Measurements from ENCODE around the gene HYPK. TPM values are rescaled to one million over a fixed set of nuclear protein-coding genes. Genes with fewer than 3 reads are reported as not detected.

The HYPK gene
- total RNA-seq, 1 experiment from 2014 or later, result 20.6 TPM

- Histone ChIP-seq H2AFZ (ENCODE audit: low read depth, low read length, poor library complexity, severe bottlenecking) (no peak overlapping the region), H3K36me3 (ENCODE audit: control insufficient read depth in 1 of 2, insufficient read depth in 2 of 2, low read length in 2 of 2) (peaks cover 0 to 4% of the 10 kb centered on the region in 2 experiments; a peak in 1 of 4 replicates), H3K9ac (ENCODE audit: low read length) (no peak overlapping the region), H3K79me2 (ENCODE audit: insufficient read depth, low read length) (no peaks in the 10 kb centered on the region; the same call in 1 of the 2 replicates), H3K27ac (ENCODE audit: low read depth, low read length) (no peak overlapping the region), H3K4me3 (replicated peaks in 1 of 2; ENCODE audit: low read depth in 1 of 2, low read length in 2 of 2) (no peak overlapping the region), H3K9me2 (ENCODE audit: insufficient read depth) (no peaks in the 10 kb centered on the region), H3K27me3 (ENCODE audit: insufficient read depth, low read length) (no peaks in the 10 kb centered on the region), H4K20me1 (ENCODE audit: insufficient read depth) (no peaks in the 10 kb centered on the region), H3K4me2 (ENCODE audit: low read length) (no peak overlapping the region), H3K9me3 (ENCODE audit: control insufficient read depth in 1 of 2, insufficient read depth in 1 of 2, low read depth in 1 of 2, low read length in 2 of 2) (no peaks in the 10 kb centered on the region), H3K4me1 (ENCODE audit: control insufficient read depth in 1 of 2, insufficient read depth in 2 of 2, low read length in 2 of 2) (peaks cover 9 to 31% of the 10 kb centered on the region in 2 experiments)
- ATAC-seq (no peak), DNase-seq (ENCODE audit: low read depth, low spot score) (no peak)
- intact Hi-C loops (cut with micrococcal nuclease), result loop anchor here (10.0 kb wide), 1 partner anchor 334 kb away; no protein-coding TSS in a partner anchor
- RAD21 ChIA-PET (ENCODE audit: low non-redundant PET in 1 of 2, low total read pairs in 2 of 2, uncharacterized antibody in 2 of 2, unreplicated experiment in 2 of 2), result no interaction called here
- BruUV-seq (replicated peaks), result no TSS peak
- TF ChIP-seq CTCF (IDR thresholded peaks at IDR 0.05 in 2 of 3, conservative IDR thresholded peaks at IDR 0.05 in 1 of 3; ENCODE audit: borderline replicate concordance in 1 of 3, insufficient read depth in 1 of 3, low read depth in 2 of 3, low read length in 2 of 3), result no peak
- POLR2A ChIA-PET, result interaction anchor here (0.6 to 0.7 kb wide), 2 partner anchors 633 to 831 kb away, joined by 3 read pairs; no protein-coding TSS in a partner anchor
- CTCF ChIA-PET, result no interaction called here
Observed at GRCh38 chr15:43779016-43779415, 21.4 kb upstream of the HYPK start.

- Histone ChIP-seq H3K4me2 (ENCODE audit: low read length) (no peak overlapping the region), H2AFZ (ENCODE audit: low read depth, low read length, poor library complexity, severe bottlenecking) (no peak overlapping the region), H3K79me2 (ENCODE audit: insufficient read depth, low read length) (peaks cover 23% of the 10 kb centered on the region), H3K4me1 (ENCODE audit: control insufficient read depth in 1 of 2, insufficient read depth in 2 of 2, low read length in 2 of 2) (peaks cover 13 to 17% of the 10 kb centered on the region in 2 experiments), H3K9ac (ENCODE audit: low read length) (no peak overlapping the region), H3K27me3 (ENCODE audit: insufficient read depth, low read length) (no peaks in the 10 kb centered on the region), H3K27ac (ENCODE audit: low read depth, low read length) (no peak overlapping the region), H3K36me3 (ENCODE audit: control insufficient read depth in 1 of 2, insufficient read depth in 2 of 2, low read length in 2 of 2) (peaks cover 11 to 15% of the 10 kb centered on the region in 2 experiments; a peak in 3 of 4 replicates), H3K4me3 (replicated peaks in 1 of 2; ENCODE audit: low read depth in 1 of 2, low read length in 2 of 2) (no peak overlapping the region), H3K9me2 (ENCODE audit: insufficient read depth) (no peaks in the 10 kb centered on the region), H4K20me1 (ENCODE audit: insufficient read depth) (no peaks in the 10 kb centered on the region), H3K9me3 (ENCODE audit: control insufficient read depth in 1 of 2, insufficient read depth in 1 of 2, low read depth in 1 of 2, low read length in 2 of 2) (no peaks in the 10 kb centered on the region)
- CTCF ChIA-PET, result interaction anchor here (1.3 kb wide), 1 partner anchor 12 kb away, joined by 5 read pairs; the partner anchor contains the start of gene ELL3
- BruUV-seq (replicated peaks), result no TSS peak
- POLR2A ChIA-PET, result interaction anchor here (2.2 kb wide), 1 partner anchor 13 kb away, joined by 8 read pairs; the partner anchor contains the start of gene ELL3
- DNase-seq (ENCODE audit: low read depth, low spot score), result no peak
- intact Hi-C loops (cut with micrococcal nuclease), result no loop called here
- TF ChIP-seq JUND (IDR thresholded peaks at IDR 0.05), result no peak
- no peak for TF ChIP-seq ZNF274 (IDR thresholded peaks at IDR 0.05; ENCODE audit: low read depth, low read length)
- no peak for TF ChIP-seq ZFX (IDR thresholded peaks at IDR 0.05)
- no peak for TF ChIP-seq POLR2A (IDR thresholded peaks at IDR 0.05; ENCODE audit: borderline replicate concordance, extremely low read depth, insufficient read depth, insufficient read length)
- no peak for TF ChIP-seq ZBTB33 (IDR thresholded peaks at IDR 0.05; ENCODE audit: extremely low read depth, insufficient replicate concordance, low read length)
- no peak for TF ChIP-seq EGR1 (IDR thresholded peaks at IDR 0.05; ENCODE audit: low read depth)
- no peak for TF ChIP-seq CBX3 (IDR thresholded peaks at IDR 0.05; ENCODE audit: low read depth)
- TF ChIP-seq FOSL1 (IDR thresholded peaks at IDR 0.05; ENCODE audit: low read depth), result no peak
- no peak for TF ChIP-seq CEBPB (IDR thresholded peaks at IDR 0.05; ENCODE audit: low read depth)
- TF ChIP-seq SIN3A (IDR thresholded peaks at IDR 0.05; ENCODE audit: low read depth), result no peak
- no peak for ATAC-seq
- RAD21 ChIA-PET (ENCODE audit: low non-redundant PET in 1 of 2, low total read pairs in 2 of 2, uncharacterized antibody in 2 of 2, unreplicated experiment in 2 of 2), result no interaction called here
Observed at GRCh38 chr15:43789409-43789808, 11.0 kb upstream of the HYPK start.

All from HCT116 (cell line).